ENCODE measurements around the gene COLEC12. TPM values are rescaled to one million over a fixed set of nuclear protein-coding genes. Genes with fewer than 3 reads are reported as not detected.
"Not testable (repeated sequence)": the region's sequence is repeated elsewhere in the genome, so short reads cannot be mapped to it uniquely, and the experiment has no call there.

The COLEC12 gene
- total RNA-seq, 5 donors from 2014 or later (not counting 1 experiment from before 2014, with no cell fraction given): 0.07 to 0.32 TPM; not detected in 3

GRCh38 chr18:310042-310441, 190.5 kb downstream of the COLEC12 start:
- Mint-ChIP-seq H3K27me3 (peaks cover 15 to 25% of the 10 kb centered on the region in 2 donors), H3K4me1 (no peaks in the 10 kb centered on the region), H3K36me3 (no peaks in the 10 kb centered on the region), H3K27ac (no peak overlapping the region), H3K9me3 (no peaks in the 10 kb centered on the region), H3K4me3 (no peak overlapping the region)
- no peaks in the 10 kb centered on the region for H3K36me3 ChIP-seq (ENCODE audit: control insufficient read depth in 2 of 2, extremely low read depth in 1 of 2, insufficient read depth in 1 of 2, low read length in 1 of 2)
- H3K27me3 ChIP-seq (replicated peaks in 1 of 2; ENCODE audit: control insufficient read depth in 2 of 2, extremely low read depth in 1 of 2, insufficient read depth in 2 of 2, low read length in 1 of 2): peaks cover 0 to 9% of the 10 kb centered on the region in 2 experiments
- no peak for DNase-seq
- ATAC-seq (replicated peaks in 1 of 4): no peak
- H3K4me1 ChIP-seq (ENCODE audit: control insufficient read depth in 1 of 2, extremely low read depth in 1 of 2, insufficient read depth in 2 of 2, low read length in 2 of 2): no peaks in the 10 kb centered on the region
- ChIA-PET POLR2A (no interaction called here), CTCF (no interaction called here)
- H3K4me3 ChIP-seq (ENCODE audit: control insufficient read depth in 1 of 2, extremely low read depth in 1 of 2, low read length in 1 of 2): no peak overlapping the region
- no peaks in the 10 kb centered on the region for H3K9me3 ChIP-seq
- no peak overlapping the region for H3K27ac ChIP-seq (ENCODE audit: low read length)

GRCh38 chr18:308086-308485, 192.4 kb downstream of the COLEC12 start:
- H3K4me1 ChIP-seq (ENCODE audit: control insufficient read depth in 1 of 2, extremely low read depth in 1 of 2, insufficient read depth in 2 of 2, low read length in 2 of 2): not testable (repeated sequence)

GRCh38 chr18:306608-307255, 193.8 kb downstream of the COLEC12 start:
- H3K27ac Mint-ChIP-seq: no peak overlapping the region
- Histone ChIP-seq H3K4me3 (ENCODE audit: control insufficient read depth in 1 of 2, extremely low read depth in 1 of 2, low read length in 1 of 2) (no peak overlapping the region), H3K9me3 (no peaks in the 10 kb centered on the region), H3K4me1 (ENCODE audit: control insufficient read depth in 1 of 2, extremely low read depth in 1 of 2, insufficient read depth in 2 of 2, low read length in 2 of 2) (no peaks in the 10 kb centered on the region), H3K27me3 (replicated peaks in 1 of 2; ENCODE audit: control insufficient read depth in 2 of 2, extremely low read depth in 1 of 2, insufficient read depth in 2 of 2, low read length in 1 of 2) (peaks cover 0 to 16% of the 10 kb centered on the region in 2 experiments), H3K36me3 (ENCODE audit: control insufficient read depth in 2 of 2, extremely low read depth in 1 of 2, insufficient read depth in 1 of 2, low read length in 1 of 2) (no peaks in the 10 kb centered on the region), H3K27ac (ENCODE audit: low read length) (no peak overlapping the region)
- ATAC-seq (replicated peaks in 1 of 4) (no peak), DNase-seq (no peak)
- H3K4me1 Mint-ChIP-seq: no peaks in the 10 kb centered on the region
- H3K9me3 Mint-ChIP-seq: no peaks in the 10 kb centered on the region
- POLR2A ChIA-PET: interaction anchor here in 1 of 2 donors (0.7 kb wide), 1 partner anchor 206 kb away, joined by 9 read pairs; no protein-coding TSS in a partner anchor
- H3K27me3 Mint-ChIP-seq: peaks cover 15 to 30% of the 10 kb centered on the region in 2 donors
- H3K4me3 Mint-ChIP-seq: no peak overlapping the region
- CTCF ChIA-PET: no interaction called here
- WGBS (ENCODE audit: insufficient coverage): 73% methylated on average over 3 of the region's 7 CpGs
- H3K36me3 Mint-ChIP-seq: no peaks in the 10 kb centered on the region

More at GRCh38 chr18:308086-308485, 192.4 kb downstream of the COLEC12 start:
- peaks cover 0 to 12% of the 10 kb centered on the region in 2 experiments for H3K27me3 ChIP-seq (replicated peaks in 1 of 2; ENCODE audit: control insufficient read depth in 2 of 2, extremely low read depth in 1 of 2, insufficient read depth in 2 of 2, low read length in 1 of 2)
- DNase-seq; H3K27ac Mint-ChIP-seq; H3K4me3 ChIP-seq (ENCODE audit: control insufficient read depth in 1 of 2, extremely low read depth in 1 of 2, low read length in 1 of 2); H3K36me3 Mint-ChIP-seq; H3K36me3 ChIP-seq (ENCODE audit: control insufficient read depth in 2 of 2, extremely low read depth in 1 of 2, insufficient read depth in 1 of 2, low read length in 1 of 2); POLR2A ChIA-PET; H3K27ac ChIP-seq (ENCODE audit: low read length); H3K4me3 Mint-ChIP-seq; H3K9me3 Mint-ChIP-seq; CTCF ChIA-PET; H3K4me1 Mint-ChIP-seq; H3K9me3 ChIP-seq; ATAC-seq (replicated peaks in 1 of 4): not testable (repeated sequence)
- peaks cover 15 to 30% of the 10 kb centered on the region in 2 donors for H3K27me3 Mint-ChIP-seq
- 70% methylated on average over 3 of the region's 4 CpGs for WGBS (ENCODE audit: insufficient coverage)

- WGBS (ENCODE audit: insufficient coverage): 83% methylated on average over 6 of the region's 6 CpGs
- Mint-ChIP-seq H3K4me3 (no peak overlapping the region), H3K9me3 (peaks cover 0 to 3% (median 0%) of the 10 kb centered on the region in 3 donors), H3K27ac (no peak overlapping the region), H3K36me3 (no peaks in the 10 kb centered on the region), H3K4me1 (no peaks in the 10 kb centered on the region), H3K27me3 (peaks cover 21 to 30% of the 10 kb centered on the region in 2 donors)
- peaks cover 0 to 16% of the 10 kb centered on the region in 2 experiments for H3K27me3 ChIP-seq (replicated peaks in 1 of 2; ENCODE audit: control insufficient read depth in 2 of 2, extremely low read depth in 1 of 2, insufficient read depth in 2 of 2, low read length in 1 of 2)
- no peaks in the 10 kb centered on the region for H3K9me3 ChIP-seq
- no peaks in the 10 kb centered on the region for H3K4me1 ChIP-seq (ENCODE audit: control insufficient read depth in 1 of 2, extremely low read depth in 1 of 2, insufficient read depth in 2 of 2, low read length in 2 of 2)
- ChIA-PET CTCF (no interaction called here), POLR2A (no interaction called here)
- no peaks in the 10 kb centered on the region for H3K36me3 ChIP-seq (ENCODE audit: control insufficient read depth in 2 of 2, extremely low read depth in 1 of 2, insufficient read depth in 1 of 2, low read length in 1 of 2)
- H3K4me3 ChIP-seq (ENCODE audit: control insufficient read depth in 1 of 2, extremely low read depth in 1 of 2, low read length in 1 of 2): no peak overlapping the region
- no peak for ATAC-seq (replicated peaks in 1 of 4)
- H3K27ac ChIP-seq (ENCODE audit: low read length): no peak overlapping the region
- DNase-seq: no peak
Measured at GRCh38 chr18:305003-305501, 195.4 kb downstream of the COLEC12 start.

DNA sequence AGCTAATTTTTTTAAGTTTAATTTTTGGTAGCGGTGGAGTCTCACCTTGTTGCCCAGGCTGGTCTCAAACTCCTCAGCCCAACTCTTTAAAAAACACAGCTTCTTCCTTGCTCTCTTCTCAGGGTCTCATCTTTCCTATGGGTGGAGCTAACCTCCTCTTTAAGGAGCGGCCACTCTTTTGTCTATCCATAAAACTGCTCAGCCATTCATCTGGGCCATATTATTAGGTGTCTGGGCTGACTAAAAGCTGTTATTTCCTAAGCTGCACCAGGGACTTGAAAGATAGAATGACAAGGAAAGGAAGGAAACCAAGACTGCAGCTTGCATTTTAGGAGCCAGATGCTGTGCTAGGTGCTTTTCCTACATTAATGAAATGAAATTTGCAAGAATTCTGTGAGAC, 196.9 kb downstream of the COLEC12 start:
- no peak overlapping the region for H3K27ac Mint-ChIP-seq
- H3K4me1 Mint-ChIP-seq: no peaks in the 10 kb centered on the region
- ChIA-PET POLR2A (no interaction called here), CTCF (no interaction called here)
- Histone ChIP-seq H3K36me3 (ENCODE audit: control insufficient read depth in 2 of 2, extremely low read depth in 1 of 2, insufficient read depth in 1 of 2, low read length in 1 of 2) (no peaks in the 10 kb centered on the region), H3K9me3 (no peaks in the 10 kb centered on the region), H3K4me1 (ENCODE audit: control insufficient read depth in 1 of 2, extremely low read depth in 1 of 2, insufficient read depth in 2 of 2, low read length in 2 of 2) (no peaks in the 10 kb centered on the region), H3K27me3 (replicated peaks in 1 of 2; ENCODE audit: control insufficient read depth in 2 of 2, extremely low read depth in 1 of 2, insufficient read depth in 2 of 2, low read length in 1 of 2) (peaks cover 0 to 15% of the 10 kb centered on the region in 2 experiments), H3K27ac (ENCODE audit: low read length) (no peak overlapping the region), H3K4me3 (ENCODE audit: control insufficient read depth in 1 of 2, extremely low read depth in 1 of 2, low read length in 1 of 2) (no peak overlapping the region)
- peaks cover 0 to 3% (median 0%) of the 10 kb centered on the region in 3 donors for H3K9me3 Mint-ChIP-seq
- 100% methylated on average over 1 of the region's 2 CpGs for WGBS (ENCODE audit: insufficient coverage)
- peaks cover 21 to 28% of the 10 kb centered on the region in 2 donors for H3K27me3 Mint-ChIP-seq
- DNase-seq (no peak), ATAC-seq (replicated peaks in 1 of 4) (no peak)
- no peak overlapping the region for H3K4me3 Mint-ChIP-seq
- no peaks in the 10 kb centered on the region for H3K36me3 Mint-ChIP-seq

DNA sequence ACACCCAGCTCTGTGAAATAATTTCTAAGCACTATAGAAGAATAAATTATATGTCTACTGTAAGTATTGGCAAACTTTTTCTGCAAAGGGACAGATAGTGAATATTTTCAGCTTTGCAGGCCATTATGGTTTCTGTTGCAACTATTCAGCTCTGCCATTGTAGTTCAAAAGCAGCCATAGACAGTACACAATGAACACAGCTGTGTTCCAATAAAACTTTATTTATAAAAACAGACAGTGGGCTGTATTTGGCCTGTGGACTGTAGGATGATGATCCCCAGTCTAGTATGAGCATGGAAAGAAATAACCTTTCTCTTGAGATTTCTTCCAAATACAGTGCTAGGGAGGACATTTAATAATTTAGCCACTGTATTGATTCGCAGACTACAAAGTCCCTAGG, 197.5 kb downstream of the COLEC12 start:
- Mint-ChIP-seq H3K27ac (no peak overlapping the region), H3K4me1 (no peaks in the 10 kb centered on the region), H3K4me3 (no peak overlapping the region), H3K27me3 (peaks cover 21 to 23% of the 10 kb centered on the region in 2 donors), H3K36me3 (no peaks in the 10 kb centered on the region), H3K9me3 (peaks cover 0 to 3% (median 0%) of the 10 kb centered on the region in 3 donors)
- no peak overlapping the region for H3K27ac ChIP-seq (ENCODE audit: low read length)
- no peaks in the 10 kb centered on the region for H3K36me3 ChIP-seq (ENCODE audit: control insufficient read depth in 2 of 2, extremely low read depth in 1 of 2, insufficient read depth in 1 of 2, low read length in 1 of 2)
- ChIA-PET CTCF (no interaction called here), POLR2A (no interaction called here)
- DNase-seq (no peak), ATAC-seq (replicated peaks in 1 of 4) (no peak)
- no peaks in the 10 kb centered on the region for H3K4me1 ChIP-seq (ENCODE audit: control insufficient read depth in 1 of 2, extremely low read depth in 1 of 2, insufficient read depth in 2 of 2, low read length in 2 of 2)
- WGBS (ENCODE audit: insufficient coverage): no CpG with 5 or more reads among the region's 1 CpG
- peaks cover 0 to 14% of the 10 kb centered on the region in 2 experiments for H3K27me3 ChIP-seq (replicated peaks in 1 of 2; ENCODE audit: control insufficient read depth in 2 of 2, extremely low read depth in 1 of 2, insufficient read depth in 2 of 2, low read length in 1 of 2)
- no peaks in the 10 kb centered on the region for H3K9me3 ChIP-seq
- H3K4me3 ChIP-seq (ENCODE audit: control insufficient read depth in 1 of 2, extremely low read depth in 1 of 2, low read length in 1 of 2): no peak overlapping the region
